ENCODE measurements around the gene YBX1.

Gene YBX1

DNA sequence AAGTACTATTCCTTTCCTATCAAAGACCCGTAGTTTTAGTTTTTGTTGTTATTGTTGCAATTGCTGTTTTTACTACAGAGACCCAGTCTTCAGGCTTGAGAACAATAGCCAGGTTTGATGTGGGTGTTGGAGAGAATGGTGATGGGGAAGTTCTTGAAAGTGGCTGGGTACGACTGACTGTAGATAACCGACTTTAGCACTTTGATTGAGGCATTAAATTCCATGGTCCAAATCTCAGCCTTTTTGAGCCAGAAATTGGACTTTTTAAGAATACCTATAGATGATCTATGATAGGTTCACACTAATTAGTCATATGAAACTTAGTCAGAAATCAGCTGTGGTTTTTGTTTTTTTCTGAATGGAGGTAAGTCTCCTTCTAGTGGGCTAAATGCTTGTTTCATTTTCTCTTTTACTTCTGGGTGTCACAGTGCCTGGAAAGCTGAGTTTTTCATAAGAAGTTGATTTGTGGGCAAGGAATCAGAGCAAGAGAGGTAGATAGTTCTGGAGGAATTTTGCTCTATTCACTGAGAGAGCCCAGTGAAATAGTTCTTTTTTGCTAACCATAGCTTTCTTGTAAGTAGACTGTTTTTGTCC is 21.2 kb upstream of the YBX1 start:
- no peak overlapping the region for H3K27ac ChIP-seq
- TF ChIP-seq, protein P1, sequence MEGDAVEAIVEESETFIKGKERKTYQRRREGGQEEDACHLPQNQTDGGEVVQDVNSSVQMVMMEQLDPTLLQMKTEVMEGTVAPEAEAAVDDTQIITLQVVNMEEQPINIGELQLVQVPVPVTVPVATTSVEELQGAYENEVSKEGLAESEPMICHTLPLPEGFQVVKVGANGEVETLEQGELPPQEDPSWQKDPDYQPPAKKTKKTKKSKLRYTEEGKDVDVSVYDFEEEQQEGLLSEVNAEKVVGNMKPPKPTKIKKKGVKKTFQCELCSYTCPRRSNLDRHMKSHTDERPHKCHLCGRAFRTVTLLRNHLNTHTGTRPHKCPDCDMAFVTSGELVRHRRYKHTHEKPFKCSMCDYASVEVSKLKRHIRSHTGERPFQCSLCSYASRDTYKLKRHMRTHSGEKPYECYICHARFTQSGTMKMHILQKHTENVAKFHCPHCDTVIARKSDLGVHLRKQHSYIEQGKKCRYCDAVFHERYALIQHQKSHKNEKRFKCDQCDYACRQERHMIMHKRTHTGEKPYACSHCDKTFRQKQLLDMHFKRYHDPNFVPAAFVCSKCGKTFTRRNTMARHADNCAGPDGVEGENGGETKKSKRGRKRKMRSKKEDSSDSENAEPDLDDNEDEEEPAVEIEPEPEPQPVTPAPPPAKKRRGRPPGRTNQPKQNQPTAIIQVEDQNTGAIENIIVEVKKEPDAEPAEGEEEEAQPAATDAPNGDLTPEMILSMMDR (conservative IDR thresholded peaks at IDR 0.05) = no peak

DNA sequence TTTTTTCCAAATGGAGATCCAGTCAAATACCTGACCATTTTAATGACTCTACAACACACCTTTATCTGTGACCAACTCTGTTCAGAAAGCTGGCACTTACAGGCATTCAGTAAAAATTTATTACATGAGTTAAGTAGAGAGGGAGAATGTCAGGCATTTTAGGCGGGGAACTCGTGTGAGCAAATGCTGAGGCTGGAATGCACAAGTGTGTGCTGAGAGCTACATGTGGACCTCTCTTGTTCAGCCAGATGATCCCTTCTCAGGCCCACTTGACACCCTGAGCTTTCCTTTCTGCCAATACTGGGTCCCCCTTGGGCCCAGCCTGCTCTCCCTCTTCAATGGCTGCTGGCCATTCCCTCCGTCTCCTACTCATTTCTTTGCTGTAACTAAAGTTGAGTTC is 12.3 kb upstream of the YBX1 start:
- TF ChIP-seq, protein P1 (conservative IDR thresholded peaks at IDR 0.05) = no peak
- H3K27ac ChIP-seq = no peak overlapping the region

DNA sequence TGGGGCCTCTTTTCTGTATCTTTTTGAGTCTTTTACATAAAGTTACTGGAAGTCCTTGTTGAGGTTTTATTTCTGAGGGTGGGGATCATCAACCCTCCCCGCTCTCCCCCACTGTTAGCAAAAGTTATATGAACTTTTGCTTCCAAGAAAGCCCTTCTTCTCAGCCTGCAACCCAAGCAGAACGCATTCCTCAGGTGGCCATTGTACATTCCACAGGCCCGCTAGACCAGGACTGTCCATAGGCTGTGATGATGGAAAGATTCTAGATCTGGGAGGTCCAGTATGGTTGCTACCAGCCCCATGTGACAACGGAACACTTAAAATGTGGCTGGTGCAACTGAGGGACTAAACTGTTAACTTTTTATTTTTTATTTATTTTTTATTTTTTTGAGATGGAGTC is 11.8 kb upstream of the YBX1 start:
- no peak overlapping the region for H3K27ac ChIP-seq
- TF ChIP-seq, protein P1 (conservative IDR thresholded peaks at IDR 0.05) = no peak

DNA sequence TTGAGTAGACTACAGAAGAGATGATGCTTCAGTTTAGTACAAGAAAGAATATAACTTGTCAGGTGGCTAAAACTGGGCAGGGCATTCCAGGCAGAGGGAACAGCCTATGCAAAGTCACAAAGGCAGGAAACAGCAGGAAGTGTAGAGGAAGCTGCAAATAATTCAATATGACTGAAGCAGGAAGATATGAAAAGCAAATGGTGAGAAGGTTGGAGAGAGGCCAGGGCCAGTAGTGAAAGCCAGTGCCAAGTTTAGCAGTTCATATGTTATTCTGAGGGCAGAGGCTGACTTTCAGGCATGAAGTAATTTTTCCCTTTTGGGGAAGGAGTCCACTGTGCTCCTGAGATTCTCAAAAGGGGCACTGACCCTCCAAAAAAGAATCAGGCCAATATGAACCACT is 8.0 kb upstream of the YBX1 start:
- TF ChIP-seq, protein P1 (conservative IDR thresholded peaks at IDR 0.05) = no peak
- peak overlapping the region; percentile 35; the same call in 1 of the 2 replicates for H3K27ac ChIP-seq

DNA sequence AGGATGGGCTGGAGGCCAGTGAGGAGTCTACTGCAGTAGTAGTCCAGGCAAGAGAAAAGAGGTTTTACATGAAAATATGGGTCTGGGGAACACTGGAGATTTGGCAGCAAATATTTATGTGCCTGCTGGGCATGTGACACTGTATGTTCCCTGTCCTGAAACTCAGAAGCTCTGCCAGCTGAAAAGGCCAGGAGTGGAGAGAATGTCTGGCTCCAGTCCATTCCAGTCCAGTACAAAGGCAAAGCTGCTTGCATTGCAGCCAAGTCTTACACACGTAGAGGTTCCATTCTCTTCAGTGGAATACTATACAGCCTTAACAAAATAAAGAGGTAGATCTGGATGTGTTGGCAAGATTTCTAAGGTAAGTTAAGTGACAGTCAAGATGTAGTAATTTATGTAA is 7.5 kb upstream of the YBX1 start:
- TF ChIP-seq, protein P1 (conservative IDR thresholded peaks at IDR 0.05) = no peak
- H3K27ac ChIP-seq = peak overlapping the region; percentile 35; the same call in 1 of the 2 replicates

DNA sequence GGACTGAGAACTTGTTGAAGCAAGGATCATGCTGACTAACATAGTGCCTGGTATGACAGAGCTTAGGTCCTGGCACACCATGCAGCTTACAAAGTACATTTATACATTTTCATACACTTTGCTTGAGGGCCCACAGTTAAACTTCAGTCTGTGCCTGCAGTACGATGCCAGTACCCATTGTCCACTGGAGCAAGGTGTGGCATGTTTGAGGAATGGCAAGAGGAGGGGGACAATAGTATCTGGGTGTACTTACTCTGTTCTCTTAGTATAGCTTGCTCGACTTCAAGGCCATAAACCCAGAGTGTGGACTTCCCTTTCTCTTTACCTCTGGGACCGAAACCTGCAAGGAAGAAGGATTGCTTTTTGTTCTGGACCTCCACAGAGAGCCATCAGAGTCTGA is 6.8 kb upstream of the YBX1 start:
- H3K27ac ChIP-seq = no peak overlapping the region
- TF ChIP-seq, protein P1 (conservative IDR thresholded peaks at IDR 0.05) = no peak

DNA sequence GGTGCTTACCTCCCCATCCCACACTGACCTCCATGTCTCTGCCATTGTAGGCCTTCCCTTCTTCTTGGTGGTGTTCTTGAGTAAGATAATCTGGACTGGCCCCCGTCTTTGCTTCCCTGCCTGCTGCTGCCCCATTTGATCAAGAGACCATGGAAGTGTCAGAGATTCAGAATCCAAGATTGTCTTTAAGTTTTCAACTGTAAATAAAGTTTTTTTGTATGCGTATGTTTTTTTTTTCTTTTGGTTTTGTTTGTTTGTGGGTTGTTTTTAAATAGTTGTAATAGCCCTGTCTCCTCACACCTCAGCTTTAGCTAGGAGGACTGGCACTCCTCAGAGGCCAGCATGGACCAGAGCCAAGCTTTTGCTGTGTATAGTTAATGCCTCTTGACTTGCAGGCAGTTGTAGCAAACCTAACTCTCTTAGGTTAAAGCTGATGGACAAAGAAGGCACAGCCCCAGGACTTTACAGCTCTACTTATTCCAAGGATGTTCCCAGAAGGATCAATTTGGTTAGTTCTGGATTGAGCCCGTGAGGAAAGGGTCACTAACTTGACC is 5.6 kb upstream of the YBX1 start:
- TF ChIP-seq, protein P1 (conservative IDR thresholded peaks at IDR 0.05) = no peak
- H3K27ac ChIP-seq = no peak overlapping the region
